HG02938 (cell line): ENCODE results near the gene HOXA7.

Experiments used
- ATAC-seq: cut with Tn5 transposase; IDR thresholded peaks from one replicate; pipeline ENCODE4 v1.9.1; 2021; ENCODE audit warnings: mild to moderate bottlenecking, moderate library complexity; ENCODE audit not compliant: unreplicated experiment

The HOXA7 gene

DNA sequence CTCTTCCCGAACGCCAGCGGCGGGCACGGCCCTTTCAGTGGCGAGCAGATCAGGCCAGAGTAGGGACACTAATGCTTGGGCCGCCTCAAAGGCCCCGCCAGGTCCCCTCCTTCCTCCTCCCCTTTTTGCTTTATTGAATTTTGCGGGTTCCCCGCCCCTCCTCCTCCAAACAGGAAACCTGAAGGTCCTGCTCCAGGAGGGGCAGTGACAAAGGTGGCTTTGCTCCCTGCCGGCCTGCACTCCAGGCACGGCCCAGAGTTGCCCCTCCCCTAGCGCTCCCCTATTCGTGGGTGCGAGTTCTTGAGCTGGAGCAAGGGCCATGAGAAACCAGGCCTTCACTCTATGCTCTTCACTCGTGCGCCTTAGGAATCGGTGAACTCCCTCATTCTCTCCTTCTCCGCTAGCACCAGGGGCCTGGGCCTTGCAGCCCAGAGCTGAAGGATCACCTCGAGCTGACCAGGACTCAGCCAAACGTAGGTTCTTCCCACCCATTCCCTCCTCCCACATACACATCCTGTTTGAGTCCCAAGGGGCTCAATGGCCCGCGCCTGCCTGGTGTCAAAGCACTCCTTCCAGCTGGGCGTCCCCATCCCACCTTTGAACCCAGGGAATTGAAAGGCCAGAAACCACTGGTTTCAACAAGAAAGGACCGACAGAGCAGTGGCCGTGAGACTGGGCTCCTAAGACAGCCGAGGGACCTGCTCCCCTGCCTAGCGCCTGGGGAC lies 8.3 kb downstream of the HOXA7 start:
- no peak for ATAC-seq

DNA sequence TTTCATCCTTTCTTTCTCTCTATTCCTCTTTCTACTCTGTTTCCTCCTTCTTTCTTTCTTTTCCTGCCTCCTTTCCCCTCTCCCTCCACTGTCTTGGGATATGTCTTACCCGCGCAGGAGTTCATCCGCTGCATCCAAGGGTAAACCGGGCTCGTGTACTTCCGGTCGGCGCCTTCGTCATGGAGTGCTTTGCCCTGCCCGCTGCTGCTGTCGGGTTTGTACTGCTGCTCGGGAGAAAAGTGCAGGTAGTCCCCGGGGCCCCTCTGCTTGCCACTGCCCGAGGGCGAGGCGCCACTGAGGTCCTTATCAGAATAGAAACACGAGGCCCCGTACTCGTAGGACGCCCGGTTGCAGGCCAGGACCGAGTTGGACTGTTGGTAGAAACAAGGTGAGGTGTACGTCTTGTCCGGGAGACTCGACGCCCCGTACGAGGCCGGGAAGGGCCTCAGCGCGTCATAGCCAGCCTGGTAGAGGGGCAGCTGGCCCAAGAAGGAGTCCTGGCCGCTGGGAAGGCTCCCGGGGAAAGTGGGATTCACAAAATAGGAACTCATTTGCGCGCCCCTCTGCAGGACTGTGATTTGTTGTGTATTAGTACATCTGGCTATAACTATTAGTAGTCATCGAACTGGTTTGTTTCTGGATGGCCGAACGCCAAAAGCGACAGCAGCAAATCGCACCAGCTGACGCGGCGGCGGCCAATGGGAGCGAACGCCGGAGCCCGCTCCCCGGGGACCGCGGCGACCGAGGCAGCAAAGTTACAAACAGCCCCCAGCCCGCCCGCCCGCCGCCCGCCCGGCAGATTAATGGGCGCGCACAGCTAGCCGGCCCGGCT lies 9.1 kb downstream of the HOXA7 start, which contains the start of gene HOXA6:
TSS of gene HOXA6 (minus strand) at position 576 of the 832 bp plus-strand sequence. CDS start at position 551, 25 bp downstream.
- ATAC-seq: no peak

DNA sequence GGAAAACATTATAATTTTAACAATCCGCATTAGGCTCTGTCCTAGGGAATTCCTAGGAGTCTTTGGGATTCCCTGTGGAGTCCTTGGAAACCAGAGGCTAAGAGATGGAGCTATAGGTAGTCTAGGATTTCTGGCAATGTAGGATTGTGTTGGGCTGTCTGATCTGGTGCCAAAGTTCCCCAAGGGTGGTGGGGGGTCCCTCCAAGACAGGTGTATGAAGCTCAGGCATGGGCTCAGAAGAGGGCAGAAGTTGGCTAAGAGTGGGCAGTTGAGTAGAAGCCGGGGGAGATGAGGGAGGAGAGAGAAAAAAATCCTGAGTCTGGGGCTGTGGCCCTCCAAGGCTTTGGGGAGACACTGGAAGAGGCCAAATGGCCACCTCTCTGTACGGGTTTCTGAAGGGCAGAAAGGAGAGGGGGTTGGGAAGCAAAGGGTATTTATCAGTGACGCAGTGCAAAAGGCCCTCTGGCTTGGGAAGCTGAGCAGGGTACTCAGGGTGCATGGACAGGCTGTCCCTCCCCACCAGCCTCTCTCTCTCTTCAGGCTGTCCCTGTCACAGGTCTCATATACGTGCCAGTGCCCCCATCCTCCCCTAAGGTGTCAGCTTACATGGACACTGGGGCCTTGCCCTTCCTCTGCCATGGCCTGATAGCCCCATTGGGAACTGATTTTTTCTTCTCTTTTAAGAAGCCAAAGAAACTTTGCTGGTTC lies 9.8 kb downstream of the HOXA7 start:
- ATAC-seq: no peak

DNA sequence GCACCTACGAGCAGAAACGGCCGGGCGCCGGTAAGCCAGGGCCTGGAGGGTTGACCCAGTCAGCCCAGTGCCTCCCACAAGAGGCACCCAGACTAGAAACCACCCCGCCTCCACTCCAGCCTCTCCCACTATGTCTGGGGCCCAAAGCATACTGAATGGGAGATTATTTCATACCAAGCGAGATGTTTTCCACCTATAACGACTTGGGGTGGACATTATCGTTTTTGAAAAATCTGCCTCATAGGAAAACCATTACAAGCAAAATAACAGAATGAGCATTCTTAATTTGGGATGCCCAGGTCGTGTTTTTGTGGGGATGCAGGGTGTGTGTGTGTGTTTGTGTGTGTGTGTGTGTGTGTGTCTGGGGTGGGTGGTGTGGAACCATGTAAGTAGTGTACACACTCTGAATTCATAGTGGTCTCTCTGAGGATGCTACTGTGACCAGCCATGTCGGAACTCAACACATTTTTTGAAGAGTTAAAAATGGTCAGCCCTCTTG lies 10.5 kb downstream of the HOXA7 start:
- no peak for ATAC-seq

DNA sequence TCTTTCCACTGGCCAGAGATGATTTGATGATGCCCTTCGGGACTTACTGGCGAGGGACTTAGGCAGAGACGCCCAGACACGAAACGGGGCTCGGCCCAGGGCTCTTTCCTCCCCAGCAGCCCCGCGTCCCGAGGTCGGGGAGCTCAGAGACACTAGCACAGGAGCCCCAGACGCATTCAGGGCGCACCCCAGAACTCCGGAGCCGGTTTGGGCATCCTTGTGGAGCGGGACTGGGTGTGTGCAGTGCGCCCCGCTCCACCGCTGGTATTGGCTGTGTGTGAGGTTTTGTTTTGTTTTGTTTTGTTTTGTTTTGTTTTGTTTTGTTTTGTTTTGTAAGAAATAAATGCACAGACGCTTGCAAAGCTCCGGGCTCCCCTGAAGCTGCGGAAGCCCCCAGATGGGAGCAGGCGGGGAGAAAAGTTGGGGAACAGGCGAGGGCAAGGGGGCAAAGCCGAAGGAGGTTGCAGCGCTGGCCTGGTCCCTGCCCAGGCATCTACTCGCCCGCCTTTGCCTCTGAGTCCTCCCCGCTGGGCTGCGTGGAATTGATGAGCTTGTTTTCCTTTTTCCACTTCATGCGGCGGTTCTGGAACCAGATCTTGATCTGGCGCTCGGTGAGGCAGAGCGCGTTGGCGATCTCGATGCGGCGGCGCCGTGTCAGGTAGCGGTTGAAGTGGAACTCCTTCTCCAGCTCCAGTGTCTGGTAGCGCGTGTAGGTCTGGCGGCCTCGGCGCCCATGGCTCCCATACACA lies 11.1 kb downstream of the HOXA7 start:
- ATAC-seq: no peak

DNA sequence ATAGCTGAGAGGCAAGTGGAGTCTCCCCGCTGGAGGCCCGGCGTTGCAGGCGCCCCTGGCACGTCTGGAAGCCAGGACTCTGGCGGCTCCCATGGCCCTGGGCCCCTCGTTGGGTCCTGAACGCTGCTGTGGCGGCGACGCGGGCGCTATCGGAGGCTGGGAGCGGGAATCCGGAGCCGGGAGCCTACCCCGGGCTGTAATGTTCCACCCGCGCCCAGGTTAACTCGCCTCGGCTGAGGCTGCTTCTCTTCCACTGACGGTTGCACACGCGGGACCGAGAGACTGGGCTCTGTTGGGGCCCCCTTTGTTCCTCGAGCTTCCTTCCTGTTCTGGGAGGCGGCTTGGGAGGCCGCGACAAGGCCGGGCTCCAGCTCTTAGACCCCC lies 11.7 kb downstream of the HOXA7 start:
- no peak for ATAC-seq

DNA sequence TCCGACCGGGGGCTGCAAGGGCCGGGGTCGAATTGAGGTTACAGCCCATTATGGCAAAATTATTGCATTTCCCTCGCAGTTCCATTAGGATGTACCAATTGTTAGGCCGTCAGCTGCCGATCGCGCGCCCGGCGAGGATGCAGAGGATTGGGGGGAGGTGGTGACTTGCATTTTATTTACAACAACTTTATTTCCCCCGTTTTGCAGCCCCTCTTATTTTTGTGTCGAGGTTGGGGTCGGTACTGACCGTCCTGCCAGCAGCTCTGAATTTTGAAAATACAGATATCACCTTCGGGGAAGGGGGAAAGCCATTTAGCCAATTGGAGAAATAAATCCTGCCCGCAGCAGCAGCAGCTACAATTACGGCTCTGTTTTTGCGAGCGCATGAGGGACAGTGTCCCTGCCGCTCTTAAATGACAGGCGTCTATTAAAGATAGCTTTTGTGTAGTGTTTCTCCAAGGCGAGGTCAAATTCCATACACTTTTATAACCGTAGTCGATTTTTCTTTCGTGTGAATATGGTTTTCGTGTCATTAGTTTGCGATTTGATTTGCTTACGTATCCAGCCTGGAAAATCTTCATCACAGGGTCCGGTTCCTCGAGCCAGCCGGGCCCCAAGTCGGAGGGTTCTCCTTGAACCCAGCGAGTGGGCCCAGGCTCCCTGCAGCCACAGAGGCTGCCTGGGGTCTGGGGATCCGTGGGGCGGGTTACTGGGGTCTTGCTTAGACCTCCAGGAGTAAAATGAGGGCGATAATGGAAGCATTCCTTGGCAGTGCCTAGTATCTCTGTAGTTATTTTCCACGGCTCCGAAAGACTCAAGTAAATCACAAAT lies 12.3 kb downstream of the HOXA7 start:
- ATAC-seq: no peak

DNA sequence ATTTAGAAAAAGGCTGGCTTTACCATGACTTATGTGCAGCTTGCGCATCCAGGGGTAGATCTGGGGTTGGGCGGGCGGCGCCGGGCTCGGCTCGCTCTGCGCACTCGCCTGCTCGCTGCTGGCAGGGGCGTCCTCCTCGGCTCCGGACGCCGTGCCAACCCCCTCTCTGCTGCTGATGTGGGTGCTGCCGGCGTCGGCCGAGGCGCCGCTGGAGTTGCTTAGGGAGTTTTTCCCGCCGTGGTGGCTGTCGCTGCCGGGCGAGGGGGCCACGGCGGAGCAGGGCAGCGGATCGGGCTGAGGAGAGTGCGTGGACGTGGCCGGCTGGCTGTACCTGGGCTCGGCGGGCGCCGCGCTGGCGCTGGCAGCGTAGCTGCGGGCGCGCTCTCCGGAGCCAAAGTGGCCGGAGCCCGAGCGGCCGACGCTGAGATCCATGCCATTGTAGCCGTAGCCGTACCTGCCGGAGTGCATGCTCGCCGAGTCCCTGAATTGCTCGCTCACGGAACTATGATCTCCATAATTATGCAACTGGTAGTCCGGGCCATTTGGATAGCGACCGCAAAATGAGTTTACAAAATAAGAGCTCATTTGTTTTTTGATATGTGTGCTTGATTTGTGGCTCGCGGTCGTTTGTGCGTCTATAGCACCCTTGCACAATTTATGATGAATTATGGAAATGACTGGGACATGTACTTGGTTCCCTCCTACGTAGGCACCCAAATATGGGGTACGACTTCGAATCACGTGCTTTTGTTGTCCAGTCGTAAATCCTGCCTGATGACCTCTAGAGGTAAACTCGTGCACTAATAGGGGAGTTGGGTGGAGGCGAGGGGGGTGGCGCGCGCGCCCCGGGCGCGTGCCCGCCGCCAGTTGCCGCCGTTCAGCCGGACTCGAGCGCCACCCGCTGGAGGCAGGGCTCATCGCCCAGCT lies 13.2 kb downstream of the HOXA7 start, which contains the start of gene HOXA5:
TSS of gene HOXA5 (minus strand) at position 659 of the 927 bp plus-strand sequence. CDS start at position 585, 74 bp downstream.
- ATAC-seq: no peak

DNA sequence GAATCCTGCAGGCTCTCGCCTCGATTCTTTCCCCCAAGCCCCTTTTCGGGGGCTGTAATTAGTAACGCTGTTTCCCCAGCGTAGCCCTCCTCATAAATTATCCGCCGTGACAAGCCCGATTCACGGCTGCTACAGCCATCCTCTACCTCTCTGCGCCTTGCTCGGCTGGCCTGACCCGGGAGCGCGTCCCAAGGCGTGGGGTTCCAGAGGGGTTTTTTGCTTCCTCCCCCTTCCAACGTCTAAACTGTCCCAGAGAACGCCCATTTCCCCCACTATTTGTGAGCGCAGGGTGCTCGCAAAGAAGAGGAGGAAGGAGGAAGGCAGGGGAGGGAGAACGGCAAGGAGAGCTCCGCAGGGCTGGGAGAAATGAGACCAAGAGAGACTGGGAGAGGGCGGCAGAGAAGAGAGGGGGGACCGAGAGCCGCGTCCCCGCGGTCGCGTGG lies 13.9 kb downstream of the HOXA7 start:
- no peak for ATAC-seq

DNA sequence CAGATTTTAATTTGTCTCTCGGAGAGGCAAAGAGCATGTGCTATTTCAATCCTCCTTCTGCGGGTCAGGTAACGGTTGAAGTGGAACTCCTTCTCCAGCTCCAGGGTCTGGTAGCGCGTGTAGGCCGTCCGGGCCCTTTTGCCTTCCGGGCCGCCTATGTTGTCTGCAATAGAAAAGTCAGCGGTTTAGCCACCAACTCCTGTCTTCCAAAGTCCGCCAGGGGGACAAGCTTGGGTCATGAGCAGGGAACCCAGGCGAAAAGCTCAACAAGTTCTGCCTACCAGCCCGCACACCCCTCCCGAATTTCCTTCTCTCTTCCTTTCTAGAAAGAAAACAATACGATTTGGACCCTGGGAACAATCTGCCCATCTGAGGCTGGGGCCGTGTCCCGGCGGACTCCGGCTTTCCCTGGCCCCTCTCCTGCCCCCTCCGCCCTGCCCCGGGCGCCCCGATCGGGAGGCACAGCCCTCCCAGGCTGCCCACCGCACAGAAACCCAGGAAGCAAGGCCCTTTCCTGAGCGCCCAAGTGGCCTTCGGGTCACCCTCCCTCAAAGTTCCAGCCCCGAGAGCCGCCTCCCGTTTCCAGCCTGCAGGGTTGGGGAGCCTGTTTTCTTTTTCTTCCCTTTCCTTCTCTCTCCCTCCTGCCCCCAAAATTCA lies 14.4 kb downstream of the HOXA7 start:
- ATAC-seq: no peak

DNA sequence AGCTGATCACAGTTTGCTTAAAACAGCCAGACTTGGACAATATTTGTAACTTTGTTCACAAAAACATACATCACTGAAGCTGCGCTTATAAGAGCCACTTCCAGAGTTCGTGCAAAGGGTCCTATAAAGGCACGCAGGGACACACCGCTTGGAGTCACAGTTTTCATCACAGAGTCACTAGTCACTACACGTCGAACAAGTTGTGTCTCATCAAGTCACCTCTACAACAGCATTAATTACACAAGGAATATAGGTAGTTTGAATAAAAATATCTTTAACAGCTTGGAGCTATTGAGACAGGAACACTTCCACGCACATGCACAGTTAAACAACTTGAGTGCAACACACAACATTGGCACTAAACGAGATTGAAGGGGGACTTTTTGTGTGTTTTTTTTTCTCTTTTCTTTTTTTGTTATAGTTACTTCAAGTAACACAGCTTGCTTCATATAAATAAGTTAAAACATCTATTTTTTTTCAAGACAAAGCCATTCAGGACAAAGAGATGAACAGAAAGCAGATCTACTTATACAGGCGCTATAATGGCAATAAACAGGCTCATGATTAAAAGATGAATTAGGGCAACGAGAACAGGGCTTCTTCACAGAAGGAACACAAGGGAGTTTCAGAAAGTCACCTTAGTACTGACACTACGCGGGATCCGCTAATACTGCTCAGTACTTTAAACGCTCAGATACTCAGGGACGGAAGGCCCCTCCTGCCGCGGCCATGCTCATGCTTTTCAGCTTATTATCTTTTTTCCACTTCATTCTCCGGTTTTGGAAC lies 15.1 kb downstream of the HOXA7 start:
- no peak for ATAC-seq

DNA sequence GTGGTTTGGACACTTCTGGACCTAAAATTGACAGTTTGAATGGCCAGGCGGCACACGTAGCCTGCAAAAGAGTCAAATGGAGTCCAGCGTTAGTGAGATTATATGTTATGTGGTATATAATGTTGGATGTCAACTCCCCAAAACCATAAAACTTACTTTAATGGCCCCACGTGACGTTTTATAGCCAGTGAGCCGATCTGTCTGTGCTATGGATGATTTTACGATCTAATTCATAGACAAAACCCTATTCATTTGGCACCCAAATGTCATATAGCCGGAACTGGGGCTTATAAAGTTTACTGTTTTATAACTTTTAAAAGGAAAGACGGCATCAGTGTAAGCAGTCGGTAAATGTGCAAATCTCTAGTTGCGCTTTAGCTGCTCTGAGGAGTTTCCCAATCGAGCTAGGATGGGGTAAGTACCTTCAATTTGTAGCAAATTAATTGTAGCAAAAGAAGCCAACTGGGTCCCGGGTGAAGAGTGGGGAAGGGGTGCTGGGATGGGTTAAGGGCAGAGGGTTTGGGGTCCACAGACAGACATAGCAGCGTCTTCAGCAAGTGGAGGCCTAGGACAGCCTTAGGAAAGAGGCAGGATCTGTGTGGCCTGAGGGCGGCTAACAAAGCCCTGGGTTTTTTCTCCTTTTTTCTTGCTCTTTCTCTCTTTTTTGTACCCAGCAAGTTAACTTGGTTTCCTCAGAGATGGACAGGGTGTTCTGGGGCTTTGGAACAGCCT lies 16.2 kb downstream of the HOXA7 start:
- no peak for ATAC-seq

DNA sequence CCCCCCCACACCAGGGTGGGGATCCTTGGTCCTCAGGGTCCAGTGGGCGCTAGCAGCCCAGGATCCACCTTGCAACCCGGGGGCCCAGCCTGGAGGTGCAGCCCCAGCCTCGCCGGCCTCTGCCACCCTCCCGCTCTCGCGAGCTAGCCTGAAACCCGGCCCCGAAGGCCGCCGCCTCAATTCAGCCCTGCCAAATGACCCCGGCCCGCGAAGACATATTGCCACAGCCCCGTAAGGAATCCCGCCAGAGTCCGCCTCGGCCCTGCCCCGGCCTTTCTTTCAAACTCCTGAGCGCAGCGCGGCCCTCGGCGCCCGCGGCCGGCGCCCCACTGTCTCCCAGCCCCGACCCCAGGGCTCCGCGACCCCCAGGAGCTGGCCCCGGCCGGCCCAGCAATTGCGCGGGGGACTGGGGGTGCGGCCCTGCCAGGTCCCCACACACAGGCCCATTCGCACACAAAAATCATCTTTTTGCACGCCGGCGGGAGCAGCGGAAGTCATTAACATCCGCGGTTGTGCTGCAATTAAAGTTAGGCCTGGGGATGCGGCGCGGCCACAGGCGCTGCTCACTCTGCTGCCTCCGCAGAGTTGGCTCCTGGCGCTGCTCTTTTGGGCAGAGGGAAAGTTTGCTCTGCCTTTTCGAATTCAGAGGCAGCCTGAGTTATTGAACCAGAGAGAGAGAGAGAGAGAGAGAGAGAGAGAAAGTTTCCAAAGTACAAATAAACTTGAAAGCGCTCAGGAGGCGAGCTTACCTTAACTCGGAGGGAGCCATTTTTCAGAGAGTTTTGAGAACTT lies 16.9 kb downstream of the HOXA7 start:
- ATAC-seq: no peak

DNA sequence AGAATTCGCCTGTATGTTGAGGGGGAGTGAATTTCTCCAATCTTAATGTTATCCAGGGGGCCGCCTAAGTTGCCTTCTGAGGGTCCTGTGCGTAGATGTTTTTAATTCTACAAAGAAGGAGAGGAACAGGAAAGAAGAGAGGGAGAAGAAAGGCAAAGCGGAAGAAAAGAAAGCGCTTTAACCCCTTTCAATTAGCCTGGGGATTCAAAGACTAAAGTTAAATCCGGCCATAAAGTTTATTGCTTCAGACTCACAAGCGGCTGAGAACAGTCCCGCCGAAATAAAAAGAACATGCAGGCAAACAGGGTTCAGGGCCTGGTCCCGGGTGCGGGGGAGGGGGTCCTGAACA lies 17.5 kb downstream of the HOXA7 start:
- no peak for ATAC-seq

DNA sequence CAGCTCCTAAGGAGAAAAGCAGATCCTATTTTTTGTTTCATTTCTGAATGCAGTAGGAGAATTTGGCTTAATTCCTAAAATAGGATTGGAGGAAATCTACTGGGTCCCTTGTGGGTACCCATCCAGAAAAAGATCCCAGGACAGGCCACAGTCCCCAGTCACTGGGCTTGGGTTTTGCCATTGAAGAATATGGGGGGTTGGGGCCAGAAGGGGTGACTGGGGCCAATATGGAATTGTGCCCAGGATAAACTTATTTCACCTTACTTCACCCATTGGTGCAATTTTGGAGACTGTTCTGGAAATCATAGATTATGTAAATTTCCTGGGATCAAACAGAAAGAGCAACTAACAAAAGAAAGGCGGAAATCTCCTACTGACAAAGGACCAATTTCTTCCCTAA lies 18.0 kb downstream of the HOXA7 start:
- no peak for ATAC-seq
